ENCODE measurements around the gene PRR5L.
A peak's percentile ranks its signal among the peaks of the same experiment; 100 is the strongest.

The PRR5L gene

GRCh38 chr11:36358436-36358835 lies 62.3 kb downstream of the PRR5L start:
- DNase-seq (no peak), ATAC-seq (no peak)

- no peak for DNase-seq
These were observed 64.2 kb downstream of the PRR5L start for GRCh38 chr11:36360318-36360717.

GRCh38 chr11:36360826-36361415 lies 64.8 kb downstream of the PRR5L start:
- ATAC-seq = peak; percentile 21
- no peak for DNase-seq

More at GRCh38 chr11:36360318-36360717, 64.2 kb downstream of the PRR5L start:
- ATAC-seq = no peak

GRCh38 chr11:36361472-36361871 lies 65.4 kb downstream of the PRR5L start:
- ATAC-seq = no peak
- DNase-seq = no peak

- ATAC-seq (no peak), DNase-seq (no peak)
These were observed 65.9 kb downstream of the PRR5L start for GRCh38 chr11:36361901-36362391.

- DNase-seq = no peak
- ATAC-seq = no peak
These were observed 66.8 kb downstream of the PRR5L start for GRCh38 chr11:36362902-36363301.

- no peak for DNase-seq
- no peak for ATAC-seq
These were observed 67.5 kb downstream of the PRR5L start for GRCh38 chr11:36363361-36364268.

- ATAC-seq (no peak), DNase-seq (no peak)
These were observed 68.7 kb downstream of the PRR5L start for GRCh38 chr11:36364551-36365325.

GRCh38 chr11:36365907-36366306 lies 69.8 kb downstream of the PRR5L start:
- DNase-seq (no peak), ATAC-seq (no peak)

- ATAC-seq = no peak
These were observed 72.0 kb downstream of the PRR5L start for GRCh38 chr11:36367806-36368680.

GRCh38 chr11:36371181-36371580 lies 75.1 kb downstream of the PRR5L start:
- DNase-seq (no peak), ATAC-seq (no peak)

More at GRCh38 chr11:36367806-36368680, 72.0 kb downstream of the PRR5L start:
- no peak for DNase-seq

GRCh38 chr11:36371590-36371989 lies 75.5 kb downstream of the PRR5L start:
- no peak for ATAC-seq

GRCh38 chr11:36372101-36372771 lies 76.1 kb downstream of the PRR5L start:
- no peak for DNase-seq
- ATAC-seq = no peak

More at GRCh38 chr11:36371590-36371989, 75.5 kb downstream of the PRR5L start:
- DNase-seq = no peak

- DNase-seq (no peak), ATAC-seq (no peak)
These were observed 77.2 kb downstream of the PRR5L start for GRCh38 chr11:36373016-36374010.

- DNase-seq = no peak
These were observed 78.6 kb downstream of the PRR5L start for GRCh38 chr11:36374726-36375125.

GRCh38 chr11:36375353-36376008 lies 79.4 kb downstream of the PRR5L start:
- peak; percentile 20 for ATAC-seq

More at GRCh38 chr11:36374726-36375125, 78.6 kb downstream of the PRR5L start:
- ATAC-seq = no peak

GRCh38 chr11:36376009-36376887 lies 80.2 kb downstream of the PRR5L start:
- peak; percentile 38 for DNase-seq
- ATAC-seq = no peak

More at GRCh38 chr11:36375353-36376008, 79.4 kb downstream of the PRR5L start:
- no peak for DNase-seq
